Small intestine (tissue), 7 donors: ENCODE measurements around the gene ATP5F1C. TPM values are rescaled to one million over a fixed set of nuclear protein-coding genes. Genes with fewer than 3 reads are reported as not detected.

ENCODE experiments used
- DNase-seq, 2 donors: peaks; one replicate each; pipeline versions ENCODE4 v3.0.0 to v3.0.0-alpha.2; 2013
- FAIRE-seq: peaks from 2 replicates; lab custom pipeline; 2012; peaks lifted over from hg19 to GRCh38; lab: Jason Lieb, UNC
- H3K27ac ChIP-seq, 3 donors: one replicate each; pipeline ENCODE4 v1.5.1; 2013; ENCODE audit warnings: low read length in 2 of 3, mild to moderate bottlenecking in 2 of 3, control low read depth in 1 of 3, inconsistent platforms in 1 of 3, low read depth in 1 of 3, moderate library complexity in 1 of 3
- H3K27me3 ChIP-seq, 3 donors: one replicate each; pipeline ENCODE4 v1.6.1; 2013; ENCODE audit warnings: low read length in 3 of 3, inconsistent platforms in 1 of 3; ENCODE audit not compliant: control insufficient read depth in 3 of 3, insufficient read depth in 3 of 3
- H3K36me3 ChIP-seq, 3 donors: one replicate each; pipeline ENCODE4 v1.6.1; 2013; ENCODE audit warnings: low read length in 3 of 3, inconsistent platforms in 1 of 3, low read depth in 1 of 3, mild to moderate bottlenecking in 1 of 3, moderate library complexity in 1 of 3; ENCODE audit not compliant: control insufficient read depth in 3 of 3, insufficient read depth in 2 of 3
- H3K4me1 ChIP-seq, 3 donors: one replicate each; pipeline ENCODE4 v1.6.1; 2013; ENCODE audit warnings: low read length in 2 of 3, inconsistent platforms in 1 of 3, low read depth in 1 of 3, mild to moderate bottlenecking in 1 of 3, moderate library complexity in 1 of 3; ENCODE audit not compliant: control insufficient read depth in 3 of 3, insufficient read depth in 2 of 3
- H3K4me3 ChIP-seq, 3 donors: one replicate each; pipeline ENCODE4 v1.5.1; 2013; ENCODE audit warnings: low read length in 3 of 3, control low read depth in 1 of 3, inconsistent platforms in 1 of 3, low read depth in 1 of 3, mild to moderate bottlenecking in 1 of 3, moderate library complexity in 1 of 3
- H3K9me3 ChIP-seq, 2 donors: one replicate each; pipeline ENCODE4 v1.6.1; 2013; ENCODE audit warnings: low read depth in 1 of 2, low read length in 1 of 2; ENCODE audit not compliant: control insufficient read depth in 2 of 2, insufficient read depth in 1 of 2
- WGBS, 3 donors: extraction: QIAGEN DNeasy Blood & Tissue Kit; methylation state at CpG; one replicate each; pipeline ENCODE4 v1.1.7; 2013; 5-methylcytosine and 5-hydroxymethylcytosine counted together
- polyA plus RNA-seq, 4 donors: library from polyadenylated mRNA; stranded (reverse) in 3 of 4; unstranded in 1 of 4; fragments of 200-250 nt in 3 of 4; fragments of 120-200 nt in 1 of 4; gene quantifications; one replicate each; pipeline versions ENCODE4 v1.2.1 to v1.2.3, GENCODE V29; 2013
- donor health status: healthy with polysubstance abuse.
- donor health status: control.
- donor health status: control.
- donor health status: Bipolar disorder and iron deficiency.
- donor health status: healthy.

The ATP5F1C gene
- polyA plus RNA-seq, 4 donors: 304 to 1,460 (median 611) TPM

DNA sequence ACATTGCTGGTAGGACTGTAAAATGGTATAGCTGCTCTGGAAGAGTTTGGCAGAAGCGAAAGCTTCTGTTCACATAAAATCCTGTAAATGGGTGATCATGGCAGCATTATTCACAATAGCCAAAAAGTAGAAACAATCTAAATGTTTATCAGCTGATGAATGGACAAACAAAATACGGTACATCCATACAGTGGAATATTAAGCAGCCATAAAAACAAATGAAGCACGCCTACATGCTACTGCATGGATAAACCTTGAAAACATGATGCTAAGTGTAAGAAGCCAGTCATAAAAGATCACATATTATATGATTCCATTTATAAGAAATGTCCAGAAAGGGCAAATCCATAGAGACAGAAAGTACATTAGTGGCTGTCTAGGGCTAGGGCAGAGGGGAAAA is 32.9 kb upstream of the ATP5F1C start:
- Histone ChIP-seq H3K9me3 (no peaks in the 10 kb centered on the region), H3K36me3 (peaks cover 6 to 24% (median 19%) of the 10 kb centered on the region in 3 donors), H3K4me1 (no peaks in the 10 kb centered on the region), H3K27ac (no peak overlapping the region), H3K4me3 (no peak overlapping the region), H3K27me3 (no peaks in the 10 kb centered on the region)
- FAIRE-seq (no peak), DNase-seq (no peak)
- WGBS, 3 donors: 98 to 99% (median 99%) methylated on average over 3 of the region's 3 CpGs

DNA sequence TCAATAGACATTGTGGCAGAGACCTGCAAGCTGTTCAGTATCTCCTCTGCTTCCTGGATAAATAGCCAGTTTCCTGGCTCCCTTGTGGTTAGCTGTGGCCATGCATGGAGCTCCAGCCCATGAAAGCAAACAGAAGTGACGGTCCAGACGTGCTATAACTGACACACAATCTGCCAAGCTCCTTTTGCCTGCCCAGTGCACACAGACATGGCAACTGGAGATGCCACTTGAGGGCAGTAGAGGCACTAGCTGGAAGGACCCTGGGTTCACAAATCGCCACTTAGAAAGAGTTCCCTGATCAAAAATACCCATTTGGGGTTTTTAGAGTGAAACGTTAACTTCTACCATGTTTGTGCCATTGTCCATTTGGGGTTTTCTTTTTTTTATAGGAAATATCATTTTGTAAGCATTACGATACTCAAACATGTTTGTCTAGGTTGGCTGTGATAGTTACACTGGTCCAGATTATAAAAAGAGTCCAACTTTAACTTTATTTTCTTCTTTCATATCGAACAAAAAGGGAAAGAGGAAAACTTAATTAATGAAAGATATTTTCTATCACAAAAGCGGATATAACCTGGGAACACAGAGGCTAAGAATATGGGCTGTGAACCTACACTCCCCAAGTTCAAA is 31.5 kb upstream of the ATP5F1C start:
- Histone ChIP-seq H3K27ac (no peak overlapping the region), H3K36me3 (peaks cover 10 to 22% (median 22%) of the 10 kb centered on the region in 3 donors), H3K9me3 (no peaks in the 10 kb centered on the region), H3K4me3 (no peak overlapping the region), H3K27me3 (no peaks in the 10 kb centered on the region), H3K4me1 (no peaks in the 10 kb centered on the region)
- FAIRE-seq (no peak), DNase-seq (peak; percentile 9 to 26)
- 71 to 76% (median 75%) methylated on average over 7 of the region's 7 CpGs for WGBS, 3 donors

DNA sequence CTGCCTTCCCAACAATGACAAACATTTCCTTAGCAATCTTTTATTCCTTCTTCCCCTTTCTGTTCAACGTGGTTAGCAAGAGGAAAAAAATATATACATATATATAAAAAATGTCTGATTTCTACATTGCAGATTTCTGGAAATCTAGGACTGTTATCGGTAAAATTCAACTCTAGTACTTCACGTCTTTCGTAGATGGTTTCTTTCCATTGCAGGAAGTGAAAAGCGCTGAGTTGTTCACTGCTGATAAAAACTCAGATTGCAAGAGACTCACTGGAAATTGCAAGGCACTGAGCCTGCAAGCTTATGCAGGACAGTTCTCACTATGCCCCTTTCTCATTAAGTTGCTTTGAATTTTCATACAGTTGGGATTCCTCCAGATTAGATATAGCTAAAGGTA is 24.0 kb upstream of the ATP5F1C start:
- FAIRE-seq: no peak
- Histone ChIP-seq H3K4me1 (no peaks in the 10 kb centered on the region), H3K27me3 (no peaks in the 10 kb centered on the region), H3K27ac (no peak overlapping the region), H3K36me3 (peaks cover 9 to 32% (median 17%) of the 10 kb centered on the region in 3 donors), H3K4me3 (no peak overlapping the region), H3K9me3 (no peaks in the 10 kb centered on the region)
- DNase-seq: no peak
- WGBS, 3 donors: 76 to 86% (median 83%) methylated on average over 5 of the region's 5 CpGs

DNA sequence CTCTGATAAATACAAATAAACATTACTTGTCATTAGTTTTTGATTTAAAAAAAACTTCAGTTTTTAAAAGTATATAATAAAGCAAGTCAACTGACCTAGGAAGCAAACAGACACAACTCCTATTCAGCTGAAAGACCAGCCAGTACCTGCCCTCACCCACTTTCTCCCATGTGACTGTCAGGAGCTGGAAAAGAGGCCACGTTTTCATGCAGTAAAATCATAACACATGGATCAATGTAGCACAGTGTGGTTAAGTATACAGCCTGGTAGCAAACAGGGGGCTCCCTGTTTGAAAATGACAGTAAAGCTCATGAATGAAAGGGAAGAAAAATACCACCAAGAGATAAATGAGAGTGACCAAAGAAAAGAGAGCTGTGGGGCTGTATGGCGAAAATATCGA is 21.7 kb upstream of the ATP5F1C start:
- Histone ChIP-seq H3K27ac (no peak overlapping the region), H3K27me3 (no peaks in the 10 kb centered on the region), H3K9me3 (no peaks in the 10 kb centered on the region), H3K4me1 (no peaks in the 10 kb centered on the region), H3K4me3 (no peak overlapping the region), H3K36me3 (peaks cover 7 to 32% (median 19%) of the 10 kb centered on the region in 3 donors)
- DNase-seq: no peak
- FAIRE-seq: no peak
- WGBS, 3 donors: 88 to 95% (median 89%) methylated on average over 3 of the region's 3 CpGs

DNA sequence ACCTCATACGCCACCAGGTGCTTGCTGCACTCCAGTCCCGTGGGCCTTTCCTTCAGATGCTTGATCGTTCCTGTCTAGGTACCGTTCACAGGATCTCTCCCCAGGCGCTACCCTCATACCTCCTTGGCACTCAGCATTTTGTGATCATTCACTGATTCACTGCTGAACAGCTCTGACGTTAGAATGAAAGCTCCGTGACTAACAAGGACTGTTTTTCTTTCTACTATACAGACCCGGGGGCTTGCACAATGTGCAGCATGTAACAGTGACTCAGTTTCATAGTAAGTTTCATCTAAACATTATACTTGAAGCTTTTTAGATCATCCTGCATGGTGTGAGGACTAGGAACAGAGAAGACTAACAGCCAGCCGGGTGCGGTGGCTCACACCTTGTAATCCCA is 20.8 kb upstream of the ATP5F1C start:
- DNase-seq (no peak), FAIRE-seq (no peak)
- H3K36me3 ChIP-seq: peaks cover 2 to 33% (median 18%) of the 10 kb centered on the region in 3 donors
- H3K9me3 ChIP-seq: no peaks in the 10 kb centered on the region
- H3K4me3 ChIP-seq: no peak overlapping the region
- 94 to 97% (median 95%) methylated on average over 10 of the region's 10 CpGs for WGBS, 3 donors
- H3K4me1 ChIP-seq: no peaks in the 10 kb centered on the region
- no peak overlapping the region for H3K27ac ChIP-seq
- no peaks in the 10 kb centered on the region for H3K27me3 ChIP-seq

DNA sequence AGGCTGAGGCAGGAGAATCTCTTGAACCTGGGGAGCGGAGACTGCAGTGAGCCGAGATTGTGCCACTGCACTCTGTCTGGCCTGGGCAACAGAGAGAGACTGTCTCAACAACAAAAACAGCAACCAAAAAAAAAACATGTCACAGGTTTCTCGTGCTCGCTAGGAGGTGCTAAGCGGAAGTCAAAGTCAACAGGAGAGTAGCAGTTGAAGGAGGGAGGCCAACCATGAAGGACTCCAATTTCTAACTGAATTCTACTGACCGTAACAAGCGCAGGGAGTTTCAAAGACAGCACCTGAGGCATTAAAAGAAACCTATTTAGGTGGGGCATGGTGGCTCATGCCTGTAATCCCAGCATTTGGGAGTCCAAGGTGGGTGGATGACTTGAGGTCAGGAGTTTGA is 19.6 kb upstream of the ATP5F1C start:
- Histone ChIP-seq H3K4me3 (no peak overlapping the region), H3K27ac (no peak overlapping the region), H3K9me3 (no peaks in the 10 kb centered on the region), H3K27me3 (no peaks in the 10 kb centered on the region), H3K4me1 (no peaks in the 10 kb centered on the region), H3K36me3 (peaks cover 2 to 32% (median 20%) of the 10 kb centered on the region in 3 donors)
- WGBS, 3 donors: 96 to 98% (median 98%) methylated on average over 7 of the region's 7 CpGs
- no peak for DNase-seq
- FAIRE-seq: no peak

DNA sequence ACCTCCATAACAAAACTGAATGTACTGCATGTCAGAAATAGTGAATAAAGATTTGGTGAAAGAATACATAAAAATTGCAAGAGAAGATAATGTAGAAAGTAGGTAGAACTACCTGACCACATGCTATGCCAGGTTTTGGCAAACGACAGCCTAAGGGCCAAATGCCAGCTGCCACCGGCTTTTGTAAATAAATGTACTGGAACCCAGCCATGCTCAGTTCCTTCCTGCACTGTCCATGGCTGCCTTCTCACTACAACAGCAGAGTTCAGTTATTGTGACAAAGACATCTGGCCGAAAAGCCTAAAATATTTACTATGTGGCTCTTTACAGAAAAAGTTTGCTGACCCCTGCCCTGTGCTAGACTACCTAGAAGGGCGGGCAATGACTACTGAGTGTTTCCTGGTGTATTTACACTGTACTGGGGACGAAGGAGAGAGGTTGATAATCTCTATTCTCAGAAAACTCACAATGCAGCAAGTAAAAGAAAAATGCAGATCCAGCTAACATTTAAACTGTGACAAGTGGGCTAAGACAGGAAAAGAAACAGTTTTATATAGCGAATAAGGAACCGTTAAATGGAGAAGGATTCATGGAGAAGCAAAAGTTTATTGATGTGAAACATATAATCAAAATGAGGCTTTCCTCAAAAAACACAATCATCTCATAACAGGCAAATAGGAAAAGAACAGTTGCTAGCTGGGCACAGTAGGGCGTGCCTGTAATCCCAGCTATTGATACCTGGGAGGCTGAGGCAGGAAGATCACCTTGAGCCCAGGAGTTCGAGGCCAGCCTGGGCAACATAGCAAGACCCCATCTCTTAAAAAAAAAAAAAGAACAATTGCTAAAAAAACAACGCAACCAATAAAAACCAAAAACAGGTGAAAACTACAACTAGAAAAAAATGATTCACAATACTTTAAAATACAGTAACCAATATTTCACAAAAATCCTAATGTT is 13.9 kb upstream of the ATP5F1C start:
- H3K4me3 ChIP-seq: no peak overlapping the region
- DNase-seq (no peak), FAIRE-seq (no peak)
- H3K4me1 ChIP-seq: no peaks in the 10 kb centered on the region
- WGBS, 3 donors: 57 to 71% (median 63%) methylated on average over 10 of the region's 10 CpGs
- peaks cover 5 to 38% (median 14%) of the 10 kb centered on the region in 3 donors for H3K36me3 ChIP-seq
- H3K9me3 ChIP-seq: no peaks in the 10 kb centered on the region
- no peaks in the 10 kb centered on the region for H3K27me3 ChIP-seq
- H3K27ac ChIP-seq: no peak overlapping the region

DNA sequence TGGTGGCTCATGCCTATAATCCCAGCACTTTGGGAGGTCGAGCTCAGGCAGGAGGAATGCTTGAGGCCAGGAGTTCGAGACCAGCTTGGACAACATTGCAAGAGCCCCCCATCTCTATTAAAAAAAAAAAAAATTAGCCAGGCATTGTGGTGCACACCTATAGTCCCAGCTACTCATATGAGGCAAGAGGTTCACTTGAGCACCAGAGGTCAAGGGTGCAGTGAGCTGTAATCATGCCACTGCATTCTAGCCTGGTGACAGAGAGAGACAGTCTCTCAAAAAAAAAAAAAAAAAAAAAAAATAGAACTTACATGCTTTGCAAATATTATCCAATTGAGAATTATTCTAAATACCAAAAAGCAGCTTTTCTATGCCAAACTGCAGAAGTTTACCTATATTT is 11.2 kb upstream of the ATP5F1C start:
- H3K27me3 ChIP-seq: no peaks in the 10 kb centered on the region
- no peak for DNase-seq
- no peak for FAIRE-seq
- WGBS, 3 donors: 94 to 100% (median 99%) methylated on average over 2 of the region's 2 CpGs
- no peak overlapping the region for H3K27ac ChIP-seq
- peaks cover 5 to 42% (median 13%) of the 10 kb centered on the region in 3 donors for H3K36me3 ChIP-seq
- H3K4me1 ChIP-seq: no peaks in the 10 kb centered on the region
- no peaks in the 10 kb centered on the region for H3K9me3 ChIP-seq
- H3K4me3 ChIP-seq: no peak overlapping the region
